Small intestine (tissue), 7 donors: ENCODE measurements around the gene GFRA1. TPM values are rescaled to one million over a fixed set of nuclear protein-coding genes. Genes with fewer than 3 reads are reported as not detected.

Experiments used
- DNase-seq, 2 donors: peaks; one replicate each; pipeline versions ENCODE4 v3.0.0 to v3.0.0-alpha.2; 2013
- FAIRE-seq: peaks from 2 replicates; lab custom pipeline; 2012; peaks lifted over from hg19 to GRCh38; lab: Jason Lieb, UNC
- H3K27ac ChIP-seq, 3 donors: one replicate each; pipeline ENCODE4 v1.5.1; 2013; ENCODE audit warnings: low read length in 2 of 3, mild to moderate bottlenecking in 2 of 3, control low read depth in 1 of 3, inconsistent platforms in 1 of 3, low read depth in 1 of 3, moderate library complexity in 1 of 3
- H3K27me3 ChIP-seq, 3 donors: one replicate each; pipeline ENCODE4 v1.6.1; 2013; ENCODE audit warnings: low read length in 3 of 3, inconsistent platforms in 1 of 3; ENCODE audit not compliant: control insufficient read depth in 3 of 3, insufficient read depth in 3 of 3
- H3K36me3 ChIP-seq, 3 donors: one replicate each; pipeline ENCODE4 v1.6.1; 2013; ENCODE audit warnings: low read length in 3 of 3, inconsistent platforms in 1 of 3, low read depth in 1 of 3, mild to moderate bottlenecking in 1 of 3, moderate library complexity in 1 of 3; ENCODE audit not compliant: control insufficient read depth in 3 of 3, insufficient read depth in 2 of 3
- H3K4me1 ChIP-seq, 3 donors: one replicate each; pipeline ENCODE4 v1.6.1; 2013; ENCODE audit warnings: low read length in 2 of 3, inconsistent platforms in 1 of 3, low read depth in 1 of 3, mild to moderate bottlenecking in 1 of 3, moderate library complexity in 1 of 3; ENCODE audit not compliant: control insufficient read depth in 3 of 3, insufficient read depth in 2 of 3
- H3K4me3 ChIP-seq, 3 donors: one replicate each; pipeline ENCODE4 v1.5.1; 2013; ENCODE audit warnings: low read length in 3 of 3, control low read depth in 1 of 3, inconsistent platforms in 1 of 3, low read depth in 1 of 3, mild to moderate bottlenecking in 1 of 3, moderate library complexity in 1 of 3
- H3K9me3 ChIP-seq, 2 donors: one replicate each; pipeline ENCODE4 v1.6.1; 2013; ENCODE audit warnings: low read depth in 1 of 2, low read length in 1 of 2; ENCODE audit not compliant: control insufficient read depth in 2 of 2, insufficient read depth in 1 of 2
- WGBS, 3 donors: extraction: QIAGEN DNeasy Blood & Tissue Kit; methylation state at CpG; one replicate each; pipeline ENCODE4 v1.1.7; 2013; 5-methylcytosine and 5-hydroxymethylcytosine counted together
- polyA plus RNA-seq, 4 donors: library from polyadenylated mRNA; stranded (reverse) in 3 of 4; unstranded in 1 of 4; fragments of 200-250 nt in 3 of 4; fragments of 120-200 nt in 1 of 4; gene quantifications; one replicate each; pipeline versions ENCODE4 v1.2.1 to v1.2.3, GENCODE V29; 2013
- donor health status: healthy with polysubstance abuse.
- donor health status: control.
- donor health status: control.
- donor health status: Bipolar disorder and iron deficiency.
- donor health status: healthy.

Gene GFRA1
- polyA plus RNA-seq, 4 donors, result 0.22 to 7.4 (median 1.6) TPM

DNA sequence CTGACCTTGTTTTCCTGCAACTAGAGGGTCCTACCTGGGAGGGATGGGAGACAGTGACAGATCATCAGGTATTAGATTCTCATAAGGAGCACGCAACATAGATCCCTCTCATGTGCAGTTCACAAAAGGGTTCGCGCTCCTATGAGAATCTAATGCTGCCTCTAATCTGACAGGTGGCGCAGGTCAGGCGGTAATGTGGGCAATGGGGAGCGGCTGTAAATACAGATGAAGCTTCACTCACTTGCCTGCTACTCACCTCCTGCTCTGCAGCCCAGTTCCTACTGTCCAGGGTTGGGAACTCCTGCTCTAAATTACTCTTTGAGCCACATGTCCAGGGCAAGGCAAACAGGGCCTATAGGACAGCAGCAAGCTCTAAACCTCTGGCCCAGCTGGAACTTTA lies 46.2 kb downstream of the GFRA1 start:
- FAIRE-seq (no peak), DNase-seq (no peak)
- H3K4me3 ChIP-seq, result no peak overlapping the region
- no peaks in the 10 kb centered on the region for H3K36me3 ChIP-seq
- H3K4me1 ChIP-seq, result no peaks in the 10 kb centered on the region
- no peaks in the 10 kb centered on the region for H3K27me3 ChIP-seq
- H3K9me3 ChIP-seq, result no peaks in the 10 kb centered on the region
- 89 to 94% (median 93%) methylated on average over 6 of the region's 6 CpGs for WGBS, 3 donors
- no peak overlapping the region for H3K27ac ChIP-seq

DNA sequence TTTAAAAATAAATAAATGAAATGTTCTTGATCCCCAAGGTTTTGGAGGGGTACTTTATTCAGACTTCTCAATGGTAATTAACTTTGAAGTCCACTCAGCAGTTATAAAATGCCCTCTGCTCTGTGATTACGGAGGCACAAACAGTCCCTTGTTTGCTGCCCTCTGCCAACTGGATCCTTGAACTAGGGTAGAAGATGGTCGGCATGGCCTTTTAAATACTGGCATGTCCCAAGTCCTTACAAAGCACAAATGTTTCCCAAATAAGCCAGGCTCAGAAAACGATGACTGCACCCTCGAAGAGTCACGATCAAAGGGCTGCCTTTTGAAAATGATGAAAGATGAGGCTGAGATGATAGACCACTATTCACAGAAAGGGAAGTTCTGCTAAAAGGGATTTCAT lies 47.0 kb downstream of the GFRA1 start:
- H3K27ac ChIP-seq, result no peak overlapping the region

DNA sequence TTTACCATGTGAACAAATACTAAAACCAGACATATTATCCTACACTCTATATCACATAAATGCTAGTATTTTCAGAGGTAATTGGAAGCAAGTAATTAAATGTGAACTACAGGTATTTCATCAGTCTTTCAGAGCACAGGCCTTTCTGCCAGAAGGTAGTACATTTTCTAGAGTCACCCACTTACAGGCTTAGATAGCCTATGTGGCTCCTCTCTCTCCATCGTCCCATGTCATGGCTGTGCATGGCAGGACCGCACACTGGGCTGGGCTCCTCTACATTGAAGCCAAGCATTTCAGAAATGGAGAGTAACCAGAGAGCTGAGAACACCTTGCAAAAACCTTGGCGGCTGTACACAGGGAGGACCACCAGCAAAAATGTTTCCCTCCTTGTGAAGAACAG lies 49.7 kb downstream of the GFRA1 start:
- WGBS, 3 donors, result 77 to 88% (median 78%) methylated on average over 3 of the region's 3 CpGs
- no peak overlapping the region for H3K4me3 ChIP-seq
- no peak for DNase-seq
- H3K27ac ChIP-seq, result no peak overlapping the region
- no peak for FAIRE-seq
- no peaks in the 10 kb centered on the region for H3K27me3 ChIP-seq
- H3K4me1 ChIP-seq, result no peaks in the 10 kb centered on the region
- H3K9me3 ChIP-seq, result no peaks in the 10 kb centered on the region
- no peaks in the 10 kb centered on the region for H3K36me3 ChIP-seq

More for the DNA sequence above, 47.0 kb downstream of the GFRA1 start:
- Histone ChIP-seq H3K4me3 (no peak overlapping the region), H3K27me3 (no peaks in the 10 kb centered on the region), H3K9me3 (no peaks in the 10 kb centered on the region), H3K4me1 (no peaks in the 10 kb centered on the region), H3K36me3 (no peaks in the 10 kb centered on the region)
- DNase-seq, result no peak
- 77 to 88% (median 82%) methylated on average over 5 of the region's 5 CpGs for WGBS, 3 donors
- no peak for FAIRE-seq

DNA sequence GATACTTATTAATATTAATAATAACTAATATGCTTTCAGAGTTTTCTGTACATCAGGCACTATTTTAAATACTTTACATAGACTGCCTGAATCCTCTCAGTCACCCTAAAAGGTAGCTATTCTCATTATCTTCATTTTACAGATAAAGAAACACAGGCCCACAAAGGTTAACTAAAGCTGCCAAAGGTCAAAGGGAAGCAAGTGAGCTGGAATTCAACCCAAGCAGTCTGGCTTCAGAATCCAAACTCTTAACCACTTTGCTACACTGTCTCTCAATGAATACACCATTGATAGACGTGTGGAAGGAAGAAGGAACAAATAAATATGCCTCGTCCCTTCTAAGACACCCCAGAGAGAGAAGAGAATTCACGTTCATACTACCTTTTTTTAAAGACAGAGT lies 52.0 kb downstream of the GFRA1 start:
- Histone ChIP-seq H3K4me3 (no peak overlapping the region), H3K4me1 (no peaks in the 10 kb centered on the region), H3K9me3 (no peaks in the 10 kb centered on the region), H3K27ac (no peak overlapping the region), H3K36me3 (no peaks in the 10 kb centered on the region), H3K27me3 (no peaks in the 10 kb centered on the region)
- WGBS, 3 donors, result 58 to 63% (median 62%) methylated on average over 3 of the region's 3 CpGs
- no peak for FAIRE-seq
- no peak for DNase-seq

DNA sequence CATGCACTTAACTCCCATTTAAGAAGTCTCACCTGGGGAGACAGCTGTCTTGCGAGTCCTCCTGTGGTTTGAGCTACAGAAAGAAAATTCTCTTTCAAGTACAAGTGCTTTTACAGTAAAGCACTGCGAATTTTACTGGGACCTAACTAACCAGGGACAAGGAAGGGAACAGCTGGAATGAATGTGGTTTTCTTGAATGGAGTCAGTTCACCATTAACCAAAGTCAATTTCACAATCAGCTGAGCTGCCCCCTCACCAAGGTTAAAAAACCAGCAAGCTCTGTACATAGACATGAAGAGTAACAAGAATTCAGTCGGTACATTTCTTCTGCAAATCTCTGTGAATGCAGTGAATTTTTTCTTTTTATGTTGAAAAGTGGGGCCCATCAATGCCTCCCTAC lies 56.3 kb downstream of the GFRA1 start:
- Histone ChIP-seq H3K9me3 (no peaks in the 10 kb centered on the region), H3K36me3 (no peaks in the 10 kb centered on the region), H3K27me3 (peaks cover 0 to 2% (median 0%) of the 10 kb centered on the region in 3 donors), H3K4me1 (peaks cover 0 to 3% (median 0%) of the 10 kb centered on the region in 3 donors), H3K4me3 (no peak overlapping the region), H3K27ac (no peak overlapping the region)
- DNase-seq, result no peak
- no peak for FAIRE-seq
- 43 to 70% (median 54%) methylated on average over 3 of the region's 3 CpGs for WGBS, 3 donors

DNA sequence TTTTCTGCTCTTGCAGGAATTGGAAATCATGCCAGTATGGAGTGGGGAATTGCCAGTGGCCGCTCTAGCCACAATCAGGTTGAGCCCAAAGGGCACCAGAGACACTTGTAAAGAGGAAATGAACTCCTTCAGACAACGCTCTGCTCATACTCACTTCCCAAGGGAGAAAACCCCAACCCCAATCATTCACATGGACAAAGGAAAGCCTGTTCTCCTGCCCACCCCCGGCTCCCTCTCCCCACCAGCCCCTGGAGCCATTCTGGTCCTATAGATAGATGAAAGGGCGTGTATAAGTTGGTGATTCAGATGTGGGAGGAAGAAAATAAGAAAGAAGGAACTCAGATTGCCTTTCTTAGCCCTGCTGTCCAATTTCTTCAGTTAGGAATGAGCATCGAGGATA lies 57.4 kb downstream of the GFRA1 start:
- Histone ChIP-seq H3K27me3 (peaks cover 0 to 2% (median 0%) of the 10 kb centered on the region in 3 donors), H3K27ac (no peak overlapping the region), H3K36me3 (no peaks in the 10 kb centered on the region), H3K4me3 (no peak overlapping the region), H3K9me3 (no peaks in the 10 kb centered on the region), H3K4me1 (peaks cover 0 to 8% (median 0%) of the 10 kb centered on the region in 3 donors)
- 32 to 54% (median 42%) methylated on average over 5 of the region's 5 CpGs for WGBS, 3 donors
- FAIRE-seq (no peak), DNase-seq (no peak)

DNA sequence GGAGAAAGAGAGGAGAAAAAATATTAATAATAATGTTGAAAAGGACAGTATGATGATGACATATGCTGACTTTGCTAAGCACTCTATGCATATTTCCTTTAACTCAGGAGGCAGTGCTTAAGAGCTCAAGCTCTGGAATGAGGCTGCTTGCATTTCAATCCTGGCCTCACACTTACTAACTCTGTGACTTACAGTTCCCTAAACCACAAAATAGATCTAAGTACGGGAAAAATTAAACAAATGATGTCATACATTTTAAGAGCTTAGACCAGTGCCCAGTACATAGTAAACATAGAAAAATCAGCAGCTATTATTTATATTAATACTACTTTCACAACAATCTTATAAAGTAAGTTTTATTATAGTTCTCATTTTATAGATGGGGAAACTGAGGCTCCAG lies 61.3 kb downstream of the GFRA1 start:
- H3K36me3 ChIP-seq, result no peaks in the 10 kb centered on the region
- H3K9me3 ChIP-seq, result no peaks in the 10 kb centered on the region
- H3K4me3 ChIP-seq, result no peak overlapping the region
- no peak overlapping the region for H3K27ac ChIP-seq
- H3K4me1 ChIP-seq, result peaks cover 0 to 8% (median 0%) of the 10 kb centered on the region in 3 donors
- no peak for DNase-seq
- 28% methylated on average over 1 of the region's 1 CpG for WGBS, 3 donors
- H3K27me3 ChIP-seq, result peaks cover 0 to 2% (median 0%) of the 10 kb centered on the region in 3 donors
- no peak for FAIRE-seq

DNA sequence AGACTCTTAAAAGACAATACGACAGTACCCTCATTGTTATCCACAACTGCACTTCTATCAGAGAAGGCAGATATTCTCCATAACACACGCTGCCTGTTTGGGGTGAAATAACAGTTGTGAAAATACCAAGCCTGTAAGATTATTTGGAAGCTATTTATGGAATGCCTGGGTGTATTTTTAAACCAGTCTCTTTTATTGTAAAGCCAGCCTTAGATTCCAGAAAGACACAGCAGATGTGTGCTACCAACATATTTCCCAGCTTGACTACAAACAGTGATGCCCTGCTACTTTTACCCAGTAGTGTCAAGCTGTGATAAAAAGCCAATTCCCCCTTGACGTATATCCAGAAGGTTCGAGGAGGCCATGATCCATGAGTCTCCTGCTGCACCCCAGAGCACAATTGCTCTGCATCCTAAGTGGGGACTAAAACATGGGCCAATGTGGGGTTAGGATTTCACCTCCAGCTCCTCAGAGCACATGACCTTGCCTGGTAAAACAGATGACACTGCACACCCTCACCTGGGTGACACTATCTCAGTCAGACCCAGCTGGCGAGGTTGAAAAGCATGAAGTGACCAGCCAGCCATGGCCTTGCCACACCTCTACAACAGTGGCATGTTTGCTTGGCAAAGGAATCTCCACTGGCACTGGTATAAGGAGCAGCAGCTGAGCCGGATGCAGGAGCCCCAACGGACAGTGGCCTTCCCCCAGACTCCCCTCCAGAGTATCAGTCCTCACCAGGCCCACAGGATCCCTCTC lies 62.2 kb downstream of the GFRA1 start:
- 77 to 81% (median 80%) methylated on average over 7 of the region's 7 CpGs for WGBS, 3 donors
- Histone ChIP-seq H3K27ac (no peak overlapping the region), H3K4me1 (peaks cover 0 to 7% (median 0%) of the 10 kb centered on the region in 3 donors), H3K36me3 (no peaks in the 10 kb centered on the region), H3K27me3 (peaks cover 0 to 2% (median 0%) of the 10 kb centered on the region in 3 donors), H3K4me3 (no peak overlapping the region), H3K9me3 (no peaks in the 10 kb centered on the region)
- FAIRE-seq (no peak), DNase-seq (no peak)
